ENCODE results near the gene ADCY2. TPM values are rescaled to one million over a fixed set of nuclear protein-coding genes. Genes with fewer than 3 reads are reported as not detected.

Gene ADCY2
- polyA plus RNA-seq, 1 donor: 51.8 TPM

- DNase-seq (ENCODE audit: low read depth): no peak
Measured at GRCh38 chr5:7592910-7593309, 197.0 kb downstream of the ADCY2 start.

- DNase-seq (ENCODE audit: low read depth): no peak
Measured at GRCh38 chr5:7597059-7597642, 201.2 kb downstream of the ADCY2 start.

- DNase-seq (ENCODE audit: low read depth): no peak
Measured at GRCh38 chr5:7606840-7607465, 211.0 kb downstream of the ADCY2 start.

GRCh38 chr5:7608772-7609171, 212.8 kb downstream of the ADCY2 start:
- no peak for DNase-seq (ENCODE audit: low read depth)

GRCh38 chr5:7609726-7610125, 213.8 kb downstream of the ADCY2 start:
- DNase-seq (ENCODE audit: low read depth): no peak

- DNase-seq (ENCODE audit: low read depth): no peak
Measured at GRCh38 chr5:7610531-7611177, 214.7 kb downstream of the ADCY2 start.

GRCh38 chr5:7611518-7611917, 215.6 kb downstream of the ADCY2 start:
- no peak for DNase-seq (ENCODE audit: low read depth)

GRCh38 chr5:7615566-7616061, 219.7 kb downstream of the ADCY2 start:
- DNase-seq (ENCODE audit: low read depth): no peak

GRCh38 chr5:7616897-7617296, 221.0 kb downstream of the ADCY2 start:
- no peak for DNase-seq (ENCODE audit: low read depth)

- no peak for DNase-seq (ENCODE audit: low read depth)
Measured at GRCh38 chr5:7622498-7622897, 226.6 kb downstream of the ADCY2 start.

GRCh38 chr5:7625740-7626139, 229.8 kb downstream of the ADCY2 start:
- no peak for DNase-seq (ENCODE audit: low read depth)

GRCh38 chr5:7628248-7628647, 232.3 kb downstream of the ADCY2 start:
- no peak for DNase-seq (ENCODE audit: low read depth)

- no peak for DNase-seq (ENCODE audit: low read depth)
Measured at GRCh38 chr5:7628820-7629219, 232.9 kb downstream of the ADCY2 start.

GRCh38 chr5:7629561-7629960, 233.6 kb downstream of the ADCY2 start:
- DNase-seq (ENCODE audit: low read depth): no peak

- no peak for DNase-seq (ENCODE audit: low read depth)
Measured at GRCh38 chr5:7634837-7635236, 238.9 kb downstream of the ADCY2 start.

- no peak for DNase-seq (ENCODE audit: low read depth)
Measured at GRCh38 chr5:7638456-7638855, 242.5 kb downstream of the ADCY2 start.

- no peak for DNase-seq (ENCODE audit: low read depth)
Measured at GRCh38 chr5:7642029-7642428, 246.1 kb downstream of the ADCY2 start.

GRCh38 chr5:7644723-7645122, 248.8 kb downstream of the ADCY2 start:
- DNase-seq (ENCODE audit: low read depth): no peak

GRCh38 chr5:7650755-7651154, 254.8 kb downstream of the ADCY2 start:
- no peak for DNase-seq (ENCODE audit: low read depth)

GRCh38 chr5:7653046-7653445, 257.1 kb downstream of the ADCY2 start:
- no peak for DNase-seq (ENCODE audit: low read depth)

GRCh38 chr5:7657153-7657552, 261.2 kb downstream of the ADCY2 start:
- no peak for DNase-seq (ENCODE audit: low read depth)

GRCh38 chr5:7659420-7659819, 263.5 kb downstream of the ADCY2 start:
- DNase-seq (ENCODE audit: low read depth): no peak

GRCh38 chr5:7662289-7662688, 266.4 kb downstream of the ADCY2 start:
- DNase-seq (ENCODE audit: low read depth): no peak

Data from forelimb muscle (tissue), 1 donor.